ENCODE results near the gene SH2B3.

GRCh38 chr12:111471236-111471635 is 65.5 kb downstream of the SH2B3 start:
- TF ChIP-seq CTCF (IDR thresholded peaks at IDR 0.05; ENCODE audit: low read length) (no peak), EZH2 (optimal IDR thresholded peaks at IDR 0.05; ENCODE audit: low read depth, low read length) (no peak)
